ENCODE data around the gene GOSR1.
"Not testable (repeated sequence)": the region's sequence is repeated elsewhere in the genome, so short reads cannot be mapped to it uniquely, and the experiment has no call there.

Gene GOSR1

DNA sequence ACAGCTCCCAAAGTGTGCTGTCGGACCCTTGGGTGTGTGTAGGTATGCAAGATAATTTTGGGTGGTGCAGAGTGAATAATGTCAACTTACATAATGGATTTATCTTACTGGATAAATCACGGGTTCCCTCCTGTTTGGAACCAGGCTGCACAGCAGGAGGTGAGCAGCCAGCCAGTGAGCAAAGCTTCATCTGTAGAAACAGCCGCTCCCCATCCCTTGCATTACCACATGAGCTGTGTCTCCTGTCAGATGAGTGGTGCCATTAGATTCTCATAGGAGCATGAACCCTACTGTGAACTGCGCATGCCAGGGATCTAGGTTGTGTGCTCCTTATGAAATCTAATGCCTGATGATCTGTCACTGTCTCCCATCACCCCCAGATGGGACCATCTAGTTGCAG lies 72.0 kb downstream of the GOSR1 start:
- not testable (repeated sequence) for FAIRE-seq

- FAIRE-seq: no peak
Observed at GRCh38 chr17:30549864-30550511, 72.8 kb downstream of the GOSR1 start.

DNA sequence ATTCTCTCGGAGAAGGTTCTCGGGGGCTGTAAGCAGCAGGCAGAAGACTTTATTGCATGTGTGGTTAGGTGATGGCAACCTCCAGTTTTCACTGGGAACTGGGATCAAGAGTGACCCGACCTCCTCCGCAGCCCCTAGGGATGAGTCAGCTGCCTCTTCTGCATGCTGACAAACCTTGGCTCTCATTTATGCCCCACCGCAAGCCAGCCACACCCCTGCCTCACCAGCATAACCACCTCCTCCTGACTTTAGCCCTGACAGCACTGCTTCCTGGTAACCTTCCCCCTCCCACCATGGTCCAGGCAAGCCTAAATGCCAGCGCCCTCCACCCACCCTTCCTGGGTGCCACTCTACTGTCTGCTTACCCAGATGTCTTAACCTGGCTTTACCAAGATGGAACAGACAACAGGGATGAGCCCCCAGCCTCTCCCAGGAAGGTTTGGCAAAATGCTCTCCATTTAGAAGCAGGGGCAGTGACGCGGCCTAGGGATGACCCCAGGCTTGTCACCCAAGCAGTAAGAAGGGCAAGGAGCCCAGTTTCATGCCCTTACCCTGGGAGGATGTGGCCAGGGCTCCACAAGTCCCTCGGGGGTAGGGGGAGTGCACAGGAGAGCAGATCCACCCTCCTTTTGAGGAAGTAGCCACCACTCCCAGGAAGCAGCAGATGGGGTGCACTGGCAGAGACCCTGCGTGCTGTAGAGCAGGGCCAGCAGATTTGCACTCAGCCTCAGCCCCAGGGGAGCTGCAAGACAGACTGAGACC lies 73.5 kb downstream of the GOSR1 start:
- no peak for FAIRE-seq

- FAIRE-seq: not testable (repeated sequence)
Observed at GRCh38 chr17:30551274-30551995, 74.2 kb downstream of the GOSR1 start.

- FAIRE-seq: no peak
Observed at GRCh38 chr17:30551996-30552339, 74.8 kb downstream of the GOSR1 start.

GRCh38 chr17:30552994-30553566 lies 75.9 kb downstream of the GOSR1 start:
- FAIRE-seq: no peak

DNA sequence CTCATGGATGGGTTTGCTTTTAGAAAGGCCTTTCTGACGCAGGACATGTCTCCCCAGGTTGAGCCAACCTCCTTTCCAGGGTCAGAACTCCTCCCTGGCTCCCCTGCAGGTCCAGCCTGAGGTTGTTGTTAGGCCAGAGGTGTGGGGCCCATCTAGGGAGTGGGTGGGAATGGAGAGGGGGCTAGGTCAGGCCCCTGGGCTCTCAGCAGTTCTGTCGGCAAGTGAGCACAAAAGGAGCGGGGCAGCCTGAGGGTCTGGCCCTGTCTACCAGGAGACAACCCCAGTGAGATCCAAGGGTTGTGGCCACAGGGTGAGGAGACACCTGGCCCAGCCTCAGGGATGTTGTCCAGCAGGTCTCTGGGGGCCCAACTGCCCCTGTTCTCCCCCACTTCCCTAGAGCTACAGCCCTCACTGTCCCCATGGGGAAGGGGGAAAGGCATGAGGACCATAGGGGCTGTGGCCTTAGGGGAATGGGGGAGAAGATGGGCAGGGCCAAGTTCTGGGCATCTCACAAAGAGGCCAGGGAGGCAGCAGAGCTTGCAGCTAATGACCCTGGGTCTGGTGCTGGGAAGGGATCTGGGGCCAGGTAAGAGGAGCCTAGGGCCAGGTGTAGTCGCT lies 76.7 kb downstream of the GOSR1 start:
- FAIRE-seq: not testable (repeated sequence)

DNA sequence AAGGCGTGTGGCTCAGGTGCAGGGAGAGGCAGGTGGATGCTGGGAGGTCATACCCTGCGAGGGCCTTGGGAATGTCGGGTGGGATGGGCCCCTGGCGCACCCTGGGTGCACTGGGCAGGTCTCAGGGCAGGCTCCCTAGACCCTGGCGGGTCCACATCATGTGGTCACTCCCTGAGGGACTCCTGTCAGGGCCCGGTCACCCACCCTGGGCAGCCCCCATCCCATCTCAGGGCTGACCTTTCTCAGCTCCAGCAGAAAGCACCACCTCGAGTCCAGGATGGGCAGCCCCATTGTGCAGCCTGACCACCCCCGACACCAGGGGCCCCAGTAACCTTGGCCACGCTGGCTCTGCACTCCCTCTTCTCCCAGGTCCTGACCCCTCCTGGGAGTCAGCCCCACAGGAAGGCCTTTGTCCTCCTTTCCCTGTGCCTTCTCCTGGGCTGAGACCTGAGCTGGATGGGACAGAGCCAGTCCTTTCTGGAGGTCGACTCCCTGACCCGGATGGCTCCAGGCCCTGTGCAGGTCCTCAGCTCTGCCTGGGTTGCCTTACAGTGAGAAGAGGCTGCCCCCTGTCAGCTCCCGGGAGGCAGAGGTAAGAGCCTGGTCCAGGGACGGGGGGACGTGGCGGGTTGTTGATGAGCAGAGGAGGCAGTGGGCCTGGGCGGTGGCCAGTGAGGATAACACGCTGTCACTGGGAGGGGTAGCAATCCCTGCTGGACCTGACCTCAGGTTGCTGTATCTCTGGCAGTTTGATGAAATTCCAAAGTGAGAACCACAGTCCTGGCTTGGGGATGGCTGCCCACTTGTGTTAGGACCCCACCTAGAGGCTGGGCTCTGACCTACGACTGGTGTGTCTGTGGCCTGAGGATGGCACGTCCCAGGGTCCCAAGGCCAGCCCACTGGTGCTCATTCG lies 77.9 kb downstream of the GOSR1 start:
- FAIRE-seq: no peak

DNA sequence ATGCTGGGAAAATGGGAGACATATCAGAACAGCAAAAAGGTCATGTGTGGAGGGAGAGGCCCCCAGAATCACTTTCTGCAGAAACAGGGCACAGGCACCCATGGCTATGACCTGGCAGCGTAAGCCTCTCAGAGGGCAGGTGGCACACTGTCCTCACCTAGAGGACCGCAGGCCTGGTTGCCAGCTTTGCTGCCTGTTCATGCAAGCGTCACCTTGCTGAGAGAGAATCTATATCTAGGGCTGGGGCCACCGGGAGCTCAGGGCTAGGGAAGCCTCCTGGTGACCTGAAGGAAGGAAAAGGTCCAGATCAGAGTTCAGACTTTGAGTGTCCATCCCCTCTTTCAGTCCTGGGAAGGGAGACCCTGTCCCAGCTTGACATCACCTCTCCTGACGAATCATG lies 78.7 kb downstream of the GOSR1 start:
- FAIRE-seq: no peak

- FAIRE-seq: no peak
Observed at GRCh38 chr17:30556374-30557332, 79.4 kb downstream of the GOSR1 start.

- FAIRE-seq: no peak
Observed at GRCh38 chr17:30557916-30558685, 80.9 kb downstream of the GOSR1 start.

- FAIRE-seq: no peak
Observed at GRCh38 chr17:30558686-30559545, 81.7 kb downstream of the GOSR1 start.

DNA sequence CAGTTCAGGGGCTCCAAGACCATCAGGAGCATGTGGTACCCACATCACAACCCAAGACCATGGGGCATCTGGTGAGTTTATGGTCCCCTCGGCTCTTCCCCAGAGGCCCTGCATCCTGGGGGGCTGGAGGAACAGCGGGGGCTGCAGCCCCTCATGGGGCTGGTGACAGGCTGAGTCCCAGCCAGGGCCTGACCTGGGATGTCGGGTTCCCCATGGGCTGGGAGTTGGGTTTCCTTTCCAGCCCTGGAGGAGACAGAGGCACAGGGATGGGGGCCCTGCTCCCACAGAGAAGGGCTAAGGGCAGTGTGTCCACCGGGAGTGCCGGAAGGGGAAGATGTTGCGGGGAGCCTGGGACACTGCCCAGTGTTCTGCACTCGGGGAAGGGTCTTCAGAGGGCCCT lies 82.4 kb downstream of the GOSR1 start:
- FAIRE-seq: no peak

DNA sequence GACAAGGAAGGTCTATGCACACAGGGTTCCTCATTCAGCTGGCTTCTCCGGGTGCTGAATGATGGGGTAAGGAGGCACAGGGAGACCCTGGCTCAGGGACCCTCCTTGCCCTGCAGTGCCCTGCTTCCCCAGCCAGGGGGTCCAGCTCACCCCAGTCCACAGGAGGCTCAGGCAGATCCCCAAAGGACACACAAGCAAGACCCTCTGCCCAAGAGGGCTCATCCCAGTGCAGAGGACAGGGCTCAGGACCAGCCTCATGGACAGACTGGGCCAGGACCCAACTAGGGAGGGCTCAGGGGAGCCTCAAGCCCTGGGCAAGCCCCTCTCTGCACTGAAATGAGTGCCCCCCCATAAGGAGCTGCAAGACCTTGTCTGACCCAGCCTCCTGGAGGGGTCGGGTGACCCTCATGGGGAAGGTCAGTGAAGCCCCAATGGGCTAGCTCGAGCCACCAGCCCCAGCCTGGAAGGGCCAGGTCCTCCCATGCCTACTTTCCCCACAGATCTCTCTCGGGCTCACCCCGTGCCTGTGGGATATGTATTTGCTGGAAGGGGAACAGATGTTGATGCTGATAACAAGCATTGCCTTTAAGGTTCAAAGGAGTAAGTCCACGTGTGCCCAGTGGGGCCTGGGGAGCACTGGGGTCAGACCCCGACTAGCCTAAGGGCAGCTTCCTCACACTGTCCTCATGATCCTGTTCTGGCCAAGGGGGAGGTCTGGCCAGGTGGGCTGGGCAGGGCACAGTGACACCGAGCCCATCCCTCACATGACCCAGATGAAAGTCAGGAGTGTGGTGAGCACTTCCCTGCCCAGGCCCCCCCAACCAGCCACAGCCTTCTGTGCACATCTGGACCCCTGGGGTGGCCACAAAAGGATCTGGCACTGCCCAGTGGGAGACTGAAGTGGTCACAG lies 83.2 kb downstream of the GOSR1 start:
- not testable (repeated sequence) for FAIRE-seq

- not testable (repeated sequence) for FAIRE-seq
Observed at GRCh38 chr17:30561766-30562165, 84.6 kb downstream of the GOSR1 start.

DNA sequence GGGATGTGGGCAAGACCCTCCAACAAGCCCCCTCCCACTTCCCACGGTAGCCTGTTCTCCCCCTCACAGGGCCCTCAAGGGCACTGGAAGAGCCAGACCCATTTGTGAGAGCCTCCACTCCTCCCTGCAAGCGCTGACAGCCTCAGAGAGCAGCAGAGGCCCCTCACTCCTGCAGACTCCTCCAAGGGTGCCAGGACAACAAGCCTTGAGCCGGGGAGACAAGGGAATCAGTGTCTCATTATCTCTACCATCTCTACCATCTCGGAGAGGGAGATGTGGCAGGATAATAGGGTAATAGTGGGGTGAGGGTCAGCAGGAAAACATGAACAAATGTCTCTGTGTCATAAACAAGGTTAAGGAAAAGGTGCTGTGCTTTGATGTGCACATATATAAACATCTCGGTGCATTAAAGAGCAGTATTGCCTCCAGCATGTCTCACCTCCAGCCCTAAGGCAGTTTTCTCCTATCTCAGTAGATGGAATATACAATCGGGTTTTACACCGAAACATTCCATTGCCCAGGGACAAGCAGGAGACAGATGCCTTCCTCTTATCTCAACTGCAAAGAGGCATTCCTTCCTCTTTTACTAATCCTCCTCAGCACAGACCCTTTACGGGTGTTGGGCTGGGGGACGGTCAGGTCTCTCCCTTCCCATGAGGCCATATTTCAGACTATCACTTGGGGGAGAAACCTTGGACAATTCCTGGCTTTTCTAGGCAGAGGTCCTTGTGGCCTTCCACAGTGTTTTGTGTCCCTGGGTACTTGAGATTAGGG lies 86.1 kb downstream of the GOSR1 start:
- not testable (repeated sequence) for FAIRE-seq

- not testable (repeated sequence) for FAIRE-seq
Observed at GRCh38 chr17:30563905-30564390, 86.7 kb downstream of the GOSR1 start.

Measured in A204.1 (cell line).